Tibial artery (tissue), 4 donors: ENCODE results near the gene ZBTB7C.
A peak's percentile ranks its signal among the peaks of the same experiment; 100 is the strongest.

Experiments used
- DNase-seq, 2 donors: peaks; one replicate each; pipeline ENCODE4 v3.0.0-alpha.2; 2019
- H3K27ac ChIP-seq, 2 donors: fragments of 200-600 bp; sonication (generic) in 1 of 2; 1 replicate in 1 of 2; 2 replicates in 1 of 2; pipeline ENCODE4 v1.5.1; 2018 to 2019; ENCODE audit warnings: mild to moderate bottlenecking in 1 of 2
- H3K27me3 ChIP-seq, 2 donors: fragments of 200-600 bp; sonication (generic) in 1 of 2; one replicate each; pipeline versions ENCODE4 v1.5.1 to v1.6.0; 2016 to 2019
- H3K36me3 ChIP-seq, 3 donors: fragments of 200-600 bp; sonication (generic) in 2 of 3; one replicate each; pipeline ENCODE4 v1.5.1; 2016 to 2019; ENCODE audit warnings: mild to moderate bottlenecking in 2 of 3
- H3K4me1 ChIP-seq, 4 donors: fragments of 200-600 bp; sonication (generic) in 2 of 4; 1 replicate in 3 of 4; 2 replicates in 1 of 4; pipeline ENCODE4 v1.5.1; 2016 to 2019
- H3K4me3 ChIP-seq, 2 donors: fragments of 200-600 bp; sonication (generic) in 1 of 2; 1 replicate in 1 of 2; 2 replicates in 1 of 2; pipeline ENCODE4 v1.5.1; 2018 to 2019; ENCODE audit warnings: mild to moderate bottlenecking in 2 of 2
- H3K9me3 ChIP-seq, 3 donors: fragments of 200-600 bp; sonication (generic) in 1 of 3; one replicate each; pipeline ENCODE4 v1.5.1; 2016 to 2019
- CTCF ChIP-seq, 2 experiments: fragments of 200-600 bp in 1 of 2; fragments of 450-650 bp in 1 of 2; IDR thresholded peaks; one replicate each; pipeline ENCODE4 v1.5.1; 2017 to 2019; ENCODE audit warnings: antibody characterized with exemption in 2 of 2, mild to moderate bottlenecking in 1 of 2, moderate library complexity in 1 of 2
- intact Hi-C: fragments of 100-400 bp; cut with DNase I; formaldehyde crosslinking; loops from one replicate; pipeline ENCODE4 v1.15.0; 2023; ENCODE audit warnings: low total_unique reads

The ZBTB7C gene

GRCh38 chr18:48058486-48058885, 350.7 kb downstream of the ZBTB7C start:
- no peak overlapping the region for H3K27ac ChIP-seq
- H3K9me3 ChIP-seq = no peaks in the 10 kb centered on the region
- H3K36me3 ChIP-seq = no peaks in the 10 kb centered on the region
- H3K4me3 ChIP-seq = no peak overlapping the region
- TF ChIP-seq CTCF (IDR thresholded peaks at IDR 0.05) = no peak
- H3K27me3 ChIP-seq = no peaks in the 10 kb centered on the region
- H3K4me1 ChIP-seq = peaks cover 0 to 10% (median 3%) of the 10 kb centered on the region in 4 donors
- DNase-seq = peak in 1 of 2 donors; percentile 39
- intact Hi-C loops = no loop called here

DNA sequence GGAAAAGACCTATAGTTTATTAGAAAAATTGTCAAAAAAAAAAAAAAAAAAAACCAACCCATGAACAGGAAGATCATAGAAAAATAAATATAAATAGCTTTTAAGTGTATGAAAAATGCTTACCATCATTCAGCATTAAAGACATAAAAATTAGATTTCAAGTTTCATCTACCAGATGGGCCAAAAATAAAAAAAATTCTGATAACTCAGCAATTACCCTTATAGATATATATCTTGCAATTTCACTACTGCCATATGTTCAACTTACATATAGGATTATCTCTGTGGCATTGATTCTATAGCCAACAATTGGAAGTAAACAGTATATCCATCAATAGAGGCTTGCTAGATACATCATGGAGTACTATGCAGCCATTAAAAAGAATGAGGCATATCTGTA, 352.2 kb downstream of the ZBTB7C start:
- intact Hi-C loops = no loop called here
- no peaks in the 10 kb centered on the region for H3K9me3 ChIP-seq
- no peak overlapping the region for H3K27ac ChIP-seq
- no peak for TF ChIP-seq CTCF (IDR thresholded peaks at IDR 0.05)
- H3K27me3 ChIP-seq = no peaks in the 10 kb centered on the region
- H3K4me1 ChIP-seq = peaks cover 0 to 10% (median 3%) of the 10 kb centered on the region in 4 donors
- no peak overlapping the region for H3K4me3 ChIP-seq
- no peak for DNase-seq
- H3K36me3 ChIP-seq = no peaks in the 10 kb centered on the region

GRCh38 chr18:48055351-48055750, 353.8 kb downstream of the ZBTB7C start:
- intact Hi-C loops = no loop called here
- Histone ChIP-seq H3K4me1 (peaks cover 0 to 9% (median 4%) of the 10 kb centered on the region in 4 donors), H3K9me3 (no peaks in the 10 kb centered on the region), H3K27me3 (no peaks in the 10 kb centered on the region), H3K36me3 (no peaks in the 10 kb centered on the region), H3K4me3 (no peak overlapping the region), H3K27ac (no peak overlapping the region)
- no peak for TF ChIP-seq CTCF (IDR thresholded peaks at IDR 0.05)
- DNase-seq = no peak

GRCh38 chr18:48053881-48054816, 355.0 kb downstream of the ZBTB7C start:
- intact Hi-C loops = no loop called here

GRCh38 chr18:48052842-48053241, 356.3 kb downstream of the ZBTB7C start:
- no peaks in the 10 kb centered on the region for H3K36me3 ChIP-seq
- no peak overlapping the region for H3K4me3 ChIP-seq
- no peak overlapping the region for H3K27ac ChIP-seq
- TF ChIP-seq CTCF (IDR thresholded peaks at IDR 0.05) = no peak
- peaks cover 0 to 13% (median under 1%) of the 10 kb centered on the region in 4 donors for H3K4me1 ChIP-seq
- intact Hi-C loops = no loop called here
- DNase-seq = no peak
- no peaks in the 10 kb centered on the region for H3K27me3 ChIP-seq
- no peaks in the 10 kb centered on the region for H3K9me3 ChIP-seq

More at GRCh38 chr18:48053881-48054816, 355.0 kb downstream of the ZBTB7C start:
- TF ChIP-seq CTCF (IDR thresholded peaks at IDR 0.05) = no peak
- Histone ChIP-seq H3K36me3 (no peaks in the 10 kb centered on the region), H3K4me1 (peaks cover 0 to 13% (median 0%) of the 10 kb centered on the region in 4 donors), H3K9me3 (no peaks in the 10 kb centered on the region), H3K27ac (no peak overlapping the region), H3K27me3 (no peaks in the 10 kb centered on the region), H3K4me3 (no peak overlapping the region)
- no peak for DNase-seq
